Hepatocyte (in vitro differentiated cells): Measurements from ENCODE around the gene SLC27A4. TPM values are rescaled to one million over a fixed set of nuclear protein-coding genes. Genes with fewer than 3 reads are reported as not detected.

Experiments
- DNase-seq: peaks from one replicate; pipeline ENCODE4 v3.0.0-alpha.2; 2016; ENCODE audit warnings: low spot score
- H2AFZ ChIP-seq: fragments of 200-600 bp; sonication (generic); 2 replicates; pipeline ENCODE4 v1.6.0; 2016; ENCODE audit warnings: antibody characterized with exemption, mild to moderate bottlenecking
- H3K27ac ChIP-seq: fragments of 200-600 bp; sonication (generic); 2 replicates; pipeline ENCODE4 v1.5.1; 2016; ENCODE audit warnings: mild to moderate bottlenecking
- H3K27me3 ChIP-seq: fragments of 200-600 bp; sonication (generic); 2 replicates; pipeline ENCODE4 v1.6.1; 2016
- H3K36me3 ChIP-seq: fragments of 200-600 bp; sonication (generic); replicated peaks from 2 replicates; pipeline ENCODE4 v1.5.1; 2016; ENCODE audit warnings: low read depth; ENCODE audit not compliant: insufficient read depth
- H3K4me1 ChIP-seq: fragments of 200-600 bp; sonication (generic); 2 replicates; pipeline ENCODE4 v1.5.1; 2016; ENCODE audit warnings: mild to moderate bottlenecking, moderate library complexity; ENCODE audit not compliant: insufficient read depth
- H3K4me2 ChIP-seq: fragments of 200-600 bp; sonication (generic); 2 replicates; pipeline ENCODE4 v1.6.0; 2016
- H3K4me3 ChIP-seq: fragments of 200-600 bp; sonication (generic); 2 replicates; pipeline ENCODE4 v1.5.1; 2016; ENCODE audit warnings: mild to moderate bottlenecking
- H3K79me2 ChIP-seq: fragments of 200-600 bp; sonication (generic); 2 replicates; pipeline ENCODE4 v1.6.0; 2017; ENCODE audit warnings: mild to moderate bottlenecking
- H3K9me2 ChIP-seq: fragments of 200-600 bp; sonication (generic); replicated peaks from 2 replicates; pipeline ENCODE4 v1.6.0; 2017; ENCODE audit warnings: mild to moderate bottlenecking; ENCODE audit not compliant: insufficient read depth
- H3K9me3 ChIP-seq: fragments of 200-600 bp; sonication (generic); 2 replicates; pipeline ENCODE4 v1.5.1; 2016; ENCODE audit warnings: low read depth, mild to moderate bottlenecking
- H4K20me1 ChIP-seq: fragments of 200-600 bp; sonication (generic); 2 replicates; pipeline ENCODE4 v1.6.0; 2016; ENCODE audit warnings: mild to moderate bottlenecking; ENCODE audit not compliant: insufficient read depth, poor library complexity, severe bottlenecking
- EZH2 ChIP-seq: fragments of 200-600 bp; sonication (generic); IDR thresholded peaks from 2 replicates; pipeline ENCODE4 v1.6.1; 2016; ENCODE audit warnings: antibody characterized with exemption, mild to moderate bottlenecking, borderline replicate concordance
- EZH2phosphoT487 ChIP-seq: fragments of 200-600 bp; sonication (generic); IDR thresholded peaks from one replicate; pipeline ENCODE4 v1.6.1; 2018; ENCODE audit warnings: antibody characterized with exemption, mild to moderate bottlenecking, low read depth, moderate library complexity; ENCODE audit not compliant: unreplicated experiment, severe bottlenecking
- WGBS: methylation state at CpG from one replicate; pipeline ENCODE4 v1.1.6; 2016; ENCODE audit warnings: low lambda C conversion rate; ENCODE audit errors: missing lambda C conversion rate; 5-methylcytosine and 5-hydroxymethylcytosine counted together
- polyA plus RNA-seq: library from polyadenylated mRNA; unstranded; fragments of >200 nt; fragmentation: Nextera tagmentation; extraction: Ambion mirVana; gene quantifications from 2 replicates; pipeline ENCODE4 v1.2.1, GENCODE V29; 2016
- total RNA-seq: library from RNA; depleted of rRNA; stranded (reverse); fragments of >200 nt; gene quantifications from 2 replicates; pipeline ENCODE4 v1.2.3, GENCODE V29; 2014
- TF ChIP-seq, protein P1 (sequence below): fragments of 200-600 bp; sonication (generic); IDR thresholded peaks from 2 replicates; pipeline ENCODE4 v1.5.1; 2016; ENCODE audit warnings: antibody characterized with exemption, mild to moderate bottlenecking; ENCODE audit not compliant: poor library complexity

The SLC27A4 gene
- total and polyA plus RNA-seq, 2 experiments from 2014 or later = 21.9 to 23.4 TPM

DNA sequence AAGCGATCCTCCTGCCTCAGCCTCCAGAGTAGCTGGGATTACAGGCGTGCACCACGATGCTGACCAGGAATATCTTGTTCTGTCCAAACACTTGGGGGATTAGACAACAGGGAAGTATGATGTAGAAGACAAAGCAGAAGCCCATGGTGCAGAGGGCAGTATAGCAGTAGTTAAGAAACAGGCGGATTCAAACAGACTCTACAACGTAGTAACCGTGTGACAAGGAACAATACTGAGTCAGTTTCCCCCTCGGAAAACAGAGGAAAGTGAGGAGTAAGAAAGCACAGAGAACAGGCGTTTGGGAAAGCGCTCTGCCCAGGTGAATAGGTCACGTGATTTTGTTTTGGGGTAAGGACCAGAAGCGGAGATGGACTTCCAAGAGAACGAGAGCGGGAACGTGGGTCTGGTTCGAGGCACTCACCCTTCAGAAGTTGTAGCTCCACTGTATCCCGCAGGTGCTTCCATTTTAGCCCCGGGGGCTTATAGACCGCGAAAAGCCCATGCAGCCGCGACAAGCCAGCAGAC is 18.4 kb upstream of the SLC27A4 start:
- H3K27ac ChIP-seq = peak overlapping the region; percentile 2

DNA sequence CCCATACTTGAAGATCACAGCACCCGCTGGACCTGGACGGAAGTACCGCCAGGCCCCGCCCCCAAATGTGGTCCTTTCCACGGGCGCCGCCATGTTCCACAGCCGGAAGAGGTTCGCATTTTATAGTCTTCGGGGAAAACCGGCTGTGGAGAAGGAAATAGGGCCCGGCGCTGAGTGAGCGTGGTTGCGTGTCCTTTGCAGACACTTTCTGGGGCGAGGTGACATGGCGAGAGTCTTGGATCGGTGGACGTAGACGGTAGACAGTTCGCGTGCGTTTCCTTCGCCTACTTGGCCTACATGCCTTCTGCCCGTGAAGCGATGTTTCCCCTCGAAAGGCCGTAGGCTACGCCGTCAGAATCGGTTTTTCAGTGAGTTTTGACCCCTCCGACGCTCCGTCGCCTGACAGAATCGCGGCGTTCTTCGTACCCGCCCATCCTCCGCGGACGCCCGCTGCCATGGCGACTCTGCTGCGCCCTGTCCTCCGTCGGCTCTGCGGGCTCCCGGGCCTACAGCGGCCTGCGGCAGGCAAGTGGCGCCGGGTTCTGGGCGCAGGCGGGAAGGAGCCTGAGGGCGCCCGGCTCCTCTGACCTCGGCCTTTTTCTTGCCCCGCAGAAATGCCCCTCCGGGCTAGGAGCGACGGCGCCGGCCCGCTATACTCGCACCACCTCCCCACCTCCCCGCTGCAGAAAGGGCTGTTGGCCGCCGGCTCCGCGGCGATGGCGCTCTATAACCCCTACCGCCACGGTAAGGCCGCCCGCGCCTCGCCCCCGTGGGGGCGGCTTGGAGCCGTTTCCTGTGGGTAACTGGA is 17.7 kb upstream of the SLC27A4 start, which contains the start of the genes COQ4 and TRUB2:
Gene COQ4 (plus strand): TSS at position 436 of the 808 bp plus-strand sequence. CDS start 20 bp downstream, at position 456.
Gene TRUB2 (minus strand): TSS at position 44 of the 808 bp plus-strand sequence. CDS start 39 bp downstream, at position 5.
- peak; percentile 97 for DNase-seq
- H4K20me1 ChIP-seq = peaks cover 5% of the 10 kb centered on the region
- TF ChIP-seq EZH2 = no peak
- TF ChIP-seq, protein P1, sequence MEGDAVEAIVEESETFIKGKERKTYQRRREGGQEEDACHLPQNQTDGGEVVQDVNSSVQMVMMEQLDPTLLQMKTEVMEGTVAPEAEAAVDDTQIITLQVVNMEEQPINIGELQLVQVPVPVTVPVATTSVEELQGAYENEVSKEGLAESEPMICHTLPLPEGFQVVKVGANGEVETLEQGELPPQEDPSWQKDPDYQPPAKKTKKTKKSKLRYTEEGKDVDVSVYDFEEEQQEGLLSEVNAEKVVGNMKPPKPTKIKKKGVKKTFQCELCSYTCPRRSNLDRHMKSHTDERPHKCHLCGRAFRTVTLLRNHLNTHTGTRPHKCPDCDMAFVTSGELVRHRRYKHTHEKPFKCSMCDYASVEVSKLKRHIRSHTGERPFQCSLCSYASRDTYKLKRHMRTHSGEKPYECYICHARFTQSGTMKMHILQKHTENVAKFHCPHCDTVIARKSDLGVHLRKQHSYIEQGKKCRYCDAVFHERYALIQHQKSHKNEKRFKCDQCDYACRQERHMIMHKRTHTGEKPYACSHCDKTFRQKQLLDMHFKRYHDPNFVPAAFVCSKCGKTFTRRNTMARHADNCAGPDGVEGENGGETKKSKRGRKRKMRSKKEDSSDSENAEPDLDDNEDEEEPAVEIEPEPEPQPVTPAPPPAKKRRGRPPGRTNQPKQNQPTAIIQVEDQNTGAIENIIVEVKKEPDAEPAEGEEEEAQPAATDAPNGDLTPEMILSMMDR = no peak
- no peak for TF ChIP-seq EZH2phosphoT487
- no peaks in the 10 kb centered on the region for H3K36me3 ChIP-seq
- peak within 1 kb of the TSS; percentile 60 for H3K4me3 ChIP-seq
- no peaks in the 10 kb centered on the region for H3K9me3 ChIP-seq
- under 1% methylated on average over 83 of the region's 83 CpGs for WGBS
- H3K4me1 ChIP-seq = peaks cover 13% of the 10 kb centered on the region
- peaks cover 32% of the 10 kb centered on the region for H3K79me2 ChIP-seq
- peak within 1 kb of the TSS; percentile 93 for H3K27ac ChIP-seq
- H3K9me2 ChIP-seq = no peaks in the 10 kb centered on the region
- H3K27me3 ChIP-seq = no peaks in the 10 kb centered on the region
- peak within 1 kb of the TSS; percentile 89 for H3K4me2 ChIP-seq
- peak within 1 kb of the TSS; percentile 77 for H2AFZ ChIP-seq

More for the DNA sequence above, 18.4 kb upstream of the SLC27A4 start:
- Histone ChIP-seq H3K27me3 (no peaks in the 10 kb centered on the region), H3K36me3 (no peaks in the 10 kb centered on the region), H3K9me2 (no peaks in the 10 kb centered on the region), H3K79me2 (peaks cover 32% of the 10 kb centered on the region), H3K4me1 (peaks cover 13% of the 10 kb centered on the region), H3K9me3 (no peaks in the 10 kb centered on the region), H3K4me2 (peak overlapping the region; percentile 89), H2AFZ (peak overlapping the region; percentile 72), H3K4me3 (peak overlapping the region; percentile 60), H4K20me1 (peaks cover 5% of the 10 kb centered on the region)
- 3% methylated on average over 21 of the region's 21 CpGs for WGBS
- TF ChIP-seq, protein P1 = no peak
- no peak for TF ChIP-seq EZH2phosphoT487
- TF ChIP-seq EZH2 = no peak
- no peak for DNase-seq

DNA sequence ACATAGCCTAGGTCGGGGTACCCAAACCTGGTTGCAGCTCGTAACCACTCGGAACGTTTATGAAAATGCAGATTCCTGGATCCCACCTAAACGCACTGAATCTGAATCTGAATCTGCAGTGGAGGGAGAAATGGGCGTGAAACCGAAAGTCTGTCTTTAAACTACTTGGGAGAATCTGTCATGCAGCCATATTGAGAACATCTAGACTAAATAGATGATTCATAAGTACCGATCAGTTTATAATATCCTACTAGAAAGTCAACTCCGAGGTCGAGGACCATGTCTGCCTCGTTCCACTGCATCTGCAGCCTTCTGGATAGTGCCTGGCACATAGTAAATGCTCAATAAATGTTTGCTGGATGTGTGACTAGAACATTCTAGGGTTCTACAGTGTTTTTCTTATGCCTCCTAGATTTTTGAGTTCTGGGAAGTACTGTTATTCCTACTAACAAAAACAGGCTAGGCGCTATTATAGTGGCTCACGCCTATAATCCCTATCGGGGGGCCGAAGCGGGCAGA is 17.1 kb upstream of the SLC27A4 start:
- Histone ChIP-seq H3K4me3 (peak overlapping the region; percentile 60), H3K9me3 (no peaks in the 10 kb centered on the region), H2AFZ (peak overlapping the region; percentile 77), H3K79me2 (peaks cover 32% of the 10 kb centered on the region), H3K4me2 (peak overlapping the region; percentile 88), H3K36me3 (no peaks in the 10 kb centered on the region), H3K27ac (peak overlapping the region; percentile 93), H4K20me1 (peaks cover 5% of the 10 kb centered on the region), H3K9me2 (no peaks in the 10 kb centered on the region), H3K27me3 (no peaks in the 10 kb centered on the region), H3K4me1 (peaks cover 13% of the 10 kb centered on the region)
- WGBS = 32% methylated on average over 16 of the region's 16 CpGs
- TF ChIP-seq EZH2phosphoT487 (no peak), EZH2 (no peak)
- TF ChIP-seq, protein P1 = no peak
- DNase-seq = no peak
